Measurements from ENCODE around the gene GBA2.

DNA sequence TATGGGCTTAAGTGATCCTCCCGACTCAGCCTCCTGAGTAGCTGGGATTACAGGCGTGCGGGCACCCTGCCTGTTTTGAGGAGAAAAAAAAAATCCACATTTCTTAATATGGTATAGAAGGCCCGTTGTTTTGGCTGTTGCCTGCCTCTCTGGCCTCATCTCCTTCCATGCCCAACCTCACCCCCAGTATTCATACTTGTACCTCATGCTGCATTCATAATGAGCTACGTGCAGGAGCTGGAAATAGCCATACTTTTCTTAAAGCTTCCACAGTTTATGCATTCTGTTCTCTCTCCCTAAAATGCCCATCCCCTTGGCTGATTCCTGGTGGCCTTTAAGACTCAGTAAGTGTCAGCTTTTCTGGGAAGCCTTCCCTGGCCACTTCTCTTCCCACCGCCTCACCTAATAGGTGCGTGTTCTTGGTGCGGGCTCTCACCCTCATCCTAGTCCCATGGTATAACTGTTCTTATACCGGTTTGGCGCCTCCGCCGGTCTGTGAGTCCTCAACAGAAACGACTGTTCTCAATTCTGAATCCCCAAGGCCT is 57.2 kb downstream of the GBA2 start:
- TF ChIP-seq, protein P1, sequence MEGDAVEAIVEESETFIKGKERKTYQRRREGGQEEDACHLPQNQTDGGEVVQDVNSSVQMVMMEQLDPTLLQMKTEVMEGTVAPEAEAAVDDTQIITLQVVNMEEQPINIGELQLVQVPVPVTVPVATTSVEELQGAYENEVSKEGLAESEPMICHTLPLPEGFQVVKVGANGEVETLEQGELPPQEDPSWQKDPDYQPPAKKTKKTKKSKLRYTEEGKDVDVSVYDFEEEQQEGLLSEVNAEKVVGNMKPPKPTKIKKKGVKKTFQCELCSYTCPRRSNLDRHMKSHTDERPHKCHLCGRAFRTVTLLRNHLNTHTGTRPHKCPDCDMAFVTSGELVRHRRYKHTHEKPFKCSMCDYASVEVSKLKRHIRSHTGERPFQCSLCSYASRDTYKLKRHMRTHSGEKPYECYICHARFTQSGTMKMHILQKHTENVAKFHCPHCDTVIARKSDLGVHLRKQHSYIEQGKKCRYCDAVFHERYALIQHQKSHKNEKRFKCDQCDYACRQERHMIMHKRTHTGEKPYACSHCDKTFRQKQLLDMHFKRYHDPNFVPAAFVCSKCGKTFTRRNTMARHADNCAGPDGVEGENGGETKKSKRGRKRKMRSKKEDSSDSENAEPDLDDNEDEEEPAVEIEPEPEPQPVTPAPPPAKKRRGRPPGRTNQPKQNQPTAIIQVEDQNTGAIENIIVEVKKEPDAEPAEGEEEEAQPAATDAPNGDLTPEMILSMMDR (IDR thresholded peaks at IDR 0.05 in 2 of 3, conservative IDR thresholded peaks at IDR 0.05 in 1 of 3; ENCODE audit: borderline replicate concordance in 1 of 3, insufficient read depth in 1 of 3, low read depth in 2 of 3, low read length in 2 of 3) = no peak
- TF ChIP-seq CBX3 (IDR thresholded peaks at IDR 0.05; ENCODE audit: low read depth) (no peak), SP1 (IDR thresholded peaks at IDR 0.05; ENCODE audit: low read depth) (no peak), POLR2A (IDR thresholded peaks at IDR 0.05; ENCODE audit: borderline replicate concordance, extremely low read depth, insufficient read depth, insufficient read length) (no peak), POLR2AphosphoS5 (IDR thresholded peaks at IDR 0.05; ENCODE audit: low read depth, low read length) (no peak), EZH2 (IDR thresholded peaks at IDR 0.05) (no peak)
- TF ChIP-seq, protein P2, sequence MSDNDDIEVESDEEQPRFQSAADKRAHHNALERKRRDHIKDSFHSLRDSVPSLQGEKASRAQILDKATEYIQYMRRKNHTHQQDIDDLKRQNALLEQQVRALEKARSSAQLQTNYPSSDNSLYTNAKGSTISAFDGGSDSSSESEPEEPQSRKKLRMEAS (IDR thresholded peaks at IDR 0.05) = no peak
